Fibroblast of peridontal ligament (primary cell): Measurements from ENCODE around the gene ARHGEF11.
"Not testable (repeated sequence)": the region's sequence is repeated elsewhere in the genome, so short reads cannot be mapped to it uniquely, and the experiment has no call there.

ENCODE experiments used
- DNase-seq: peaks from one replicate; pipeline ENCODE4 v3.0.0-alpha.2; 2010; ENCODE audit errors: extremely low read depth

Gene ARHGEF11, protein sequence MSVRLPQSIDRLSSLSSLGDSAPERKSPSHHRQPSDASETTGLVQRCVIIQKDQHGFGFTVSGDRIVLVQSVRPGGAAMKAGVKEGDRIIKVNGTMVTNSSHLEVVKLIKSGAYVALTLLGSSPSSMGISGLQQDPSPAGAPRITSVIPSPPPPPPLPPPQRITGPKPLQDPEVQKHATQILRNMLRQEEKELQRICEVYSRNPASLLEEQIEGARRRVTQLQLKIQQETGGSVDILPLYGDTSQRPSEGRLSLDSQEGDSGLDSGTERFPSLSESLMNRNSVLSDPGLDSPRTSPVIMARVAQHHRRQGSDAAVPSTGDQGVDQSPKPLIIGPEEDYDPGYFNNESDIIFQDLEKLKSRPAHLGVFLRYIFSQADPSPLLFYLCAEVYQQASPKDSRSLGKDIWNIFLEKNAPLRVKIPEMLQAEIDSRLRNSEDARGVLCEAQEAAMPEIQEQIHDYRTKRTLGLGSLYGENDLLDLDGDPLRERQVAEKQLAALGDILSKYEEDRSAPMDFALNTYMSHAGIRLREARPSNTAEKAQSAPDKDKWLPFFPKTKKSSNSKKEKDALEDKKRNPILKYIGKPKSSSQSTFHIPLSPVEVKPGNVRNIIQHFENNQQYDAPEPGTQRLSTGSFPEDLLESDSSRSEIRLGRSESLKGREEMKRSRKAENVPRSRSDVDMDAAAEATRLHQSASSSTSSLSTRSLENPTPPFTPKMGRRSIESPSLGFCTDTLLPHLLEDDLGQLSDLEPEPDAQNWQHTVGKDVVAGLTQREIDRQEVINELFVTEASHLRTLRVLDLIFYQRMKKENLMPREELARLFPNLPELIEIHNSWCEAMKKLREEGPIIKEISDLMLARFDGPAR (N-terminal part only)

DNA sequence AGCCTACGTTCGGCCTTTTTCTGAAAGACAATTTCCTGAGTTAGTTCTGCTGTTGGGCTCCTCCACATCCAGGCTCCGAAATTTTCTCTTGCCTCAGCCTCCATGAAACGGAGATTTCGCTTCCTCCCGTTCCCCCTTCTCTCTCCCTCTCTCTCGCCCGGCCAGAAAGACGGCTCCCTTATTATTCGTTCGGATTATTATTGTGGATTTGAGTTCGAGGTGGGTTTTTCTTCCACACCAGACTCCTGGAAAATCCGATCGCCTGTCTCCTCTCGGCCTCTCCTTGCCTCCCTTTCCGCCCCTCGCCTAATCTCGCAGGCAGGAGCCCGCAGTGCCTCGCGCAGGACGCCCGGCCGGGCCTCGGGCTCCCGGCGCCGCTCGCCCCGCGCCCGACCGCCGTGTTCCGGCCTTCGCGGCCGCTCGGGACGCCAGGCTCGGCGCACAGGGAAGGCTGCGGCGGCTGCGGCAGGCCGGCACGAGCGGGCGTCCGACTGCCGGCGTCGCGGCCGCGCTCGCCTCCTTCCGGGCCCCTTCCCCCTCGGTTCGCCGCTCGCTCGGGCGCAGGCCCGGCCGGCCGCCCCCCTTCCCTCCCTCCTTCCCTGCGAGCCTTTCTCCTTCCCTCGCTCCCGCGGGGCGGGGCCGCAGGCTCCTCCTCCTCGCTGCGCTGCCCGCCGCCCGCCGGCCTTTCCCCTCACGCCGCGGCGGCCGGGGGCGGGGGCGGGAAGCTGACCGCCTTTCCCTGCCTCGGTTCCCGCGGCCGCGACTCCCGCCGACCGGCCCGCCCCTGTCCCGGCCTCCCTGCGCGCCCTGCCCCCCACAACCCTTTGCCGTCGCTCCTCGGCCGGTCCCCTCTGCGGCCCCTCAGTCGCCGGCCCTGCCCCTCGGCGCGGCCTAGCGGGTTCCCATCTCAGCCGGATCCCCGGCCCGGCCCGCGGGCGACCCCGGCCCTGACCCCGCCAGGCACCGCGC, at the start of gene ARHGEF11:
Gene ARHGEF11, minus strand, starts transcription at position 493 of the 969 bp plus-strand sequence. CDS start 1,412 bp downstream, outside the sequence.
- peak; percentile 78 for DNase-seq

DNA sequence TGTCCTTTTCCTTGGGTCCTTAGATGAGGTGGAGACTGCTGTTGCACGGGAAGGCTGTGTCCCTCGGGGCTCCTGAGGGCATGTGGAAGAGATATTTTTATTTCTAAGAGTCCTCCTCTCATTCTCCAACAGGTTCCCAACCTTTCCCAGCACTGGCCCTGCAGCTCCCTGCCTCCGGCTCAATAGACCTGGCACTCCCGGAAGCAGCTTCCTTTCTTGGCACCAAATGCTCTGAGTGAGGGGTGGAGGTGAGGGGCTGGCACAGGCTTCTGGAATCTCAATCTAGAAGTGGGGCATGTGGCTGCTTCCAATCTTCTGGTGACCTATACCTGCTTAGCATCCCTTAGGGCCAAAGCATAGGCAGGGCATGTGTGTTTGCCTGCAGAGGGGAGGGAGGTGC, 49.5 kb upstream of the ARHGEF11 start:
- DNase-seq: no peak

DNA sequence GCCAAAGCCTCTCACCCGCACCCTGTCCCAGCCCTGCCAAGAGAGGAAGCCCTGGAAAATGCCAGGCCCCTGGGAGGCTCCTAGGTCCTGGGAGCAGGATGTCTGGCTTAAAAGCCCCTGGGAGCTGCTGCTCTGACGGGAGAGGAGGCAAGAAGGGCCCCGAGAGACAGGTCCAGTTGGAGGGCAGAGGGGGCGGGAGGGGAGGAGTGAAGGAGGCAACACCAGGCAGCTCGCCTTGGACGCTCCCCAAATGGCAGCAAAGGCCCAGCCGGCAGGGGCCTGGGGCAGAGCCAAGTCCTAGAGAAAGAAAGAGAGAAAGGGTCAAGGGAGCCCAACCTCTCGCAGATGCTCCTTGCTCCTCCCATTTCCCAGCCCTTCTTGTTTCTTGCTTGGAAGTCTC, 47.3 kb upstream of the ARHGEF11 start:
- peak; percentile 23 for DNase-seq

GRCh38 chr1:157091668-157092273, 46.2 kb upstream of the ARHGEF11 start:
- no peak for DNase-seq

GRCh38 chr1:157091186-157091585, 45.6 kb upstream of the ARHGEF11 start:
- DNase-seq: no peak

DNA sequence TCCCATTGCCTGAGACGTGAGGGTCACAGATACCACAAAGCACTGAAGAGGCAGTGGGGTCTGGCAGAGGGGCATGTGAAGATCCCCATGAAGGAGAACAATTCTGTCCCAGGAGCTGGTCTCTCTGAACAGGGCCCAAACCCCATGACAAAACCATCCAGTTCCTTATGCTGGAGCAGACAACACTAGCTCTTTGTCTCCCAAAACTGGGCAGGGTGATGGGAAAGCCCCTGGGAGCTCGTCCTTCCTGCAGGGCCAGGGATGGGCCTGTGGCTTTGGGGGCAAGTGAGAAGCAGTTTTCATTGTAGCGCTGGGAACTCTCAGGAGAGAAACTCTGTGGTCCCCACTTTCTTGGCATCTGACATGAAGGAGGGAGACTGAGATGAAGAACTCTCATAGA, 45.2 kb upstream of the ARHGEF11 start:
- DNase-seq: no peak

DNA sequence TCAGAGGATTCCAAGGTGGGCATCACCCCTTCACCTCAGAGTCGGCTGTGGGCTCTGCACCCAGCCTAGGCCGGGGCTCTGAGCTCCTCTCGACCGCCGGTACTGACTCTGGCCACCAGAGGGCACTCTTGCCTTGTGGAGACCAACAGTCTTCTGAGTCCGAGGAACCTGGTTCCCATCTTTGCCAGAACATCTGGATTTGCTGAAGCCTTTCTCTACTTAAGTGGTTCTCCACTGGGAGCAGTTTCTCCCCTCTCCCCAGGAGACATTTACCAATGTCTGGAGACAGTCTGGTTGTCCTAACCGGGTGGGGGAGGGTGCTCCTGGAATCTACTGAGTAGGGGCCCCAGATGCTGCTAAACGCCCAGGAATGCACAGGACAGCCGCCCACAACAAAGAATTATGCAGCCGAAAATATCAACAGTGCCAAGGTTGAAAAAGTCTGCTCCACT, 44.7 kb upstream of the ARHGEF11 start:
- DNase-seq: peak; percentile 93

GRCh38 chr1:157089789-157090188, 44.2 kb upstream of the ARHGEF11 start:
- DNase-seq: no peak

DNA sequence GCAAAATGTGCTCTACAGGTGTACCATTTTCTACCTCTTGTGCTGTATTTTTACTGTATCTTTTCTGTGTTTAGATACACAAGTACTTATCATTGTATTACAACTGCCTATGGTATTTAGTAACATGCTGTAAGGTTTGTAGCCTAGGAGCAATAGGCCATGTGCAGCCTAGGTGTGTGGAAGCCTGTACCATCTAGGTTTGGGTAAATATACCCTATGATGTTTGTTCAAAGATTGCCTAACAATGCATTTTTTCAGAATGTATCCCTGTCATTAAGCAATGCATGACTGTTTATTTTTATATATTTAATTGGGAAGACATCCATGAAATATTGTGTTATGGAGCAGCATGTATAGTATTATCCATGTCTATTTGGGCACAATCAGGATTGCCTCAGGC, 43.1 kb upstream of the ARHGEF11 start:
- DNase-seq: no peak

DNA sequence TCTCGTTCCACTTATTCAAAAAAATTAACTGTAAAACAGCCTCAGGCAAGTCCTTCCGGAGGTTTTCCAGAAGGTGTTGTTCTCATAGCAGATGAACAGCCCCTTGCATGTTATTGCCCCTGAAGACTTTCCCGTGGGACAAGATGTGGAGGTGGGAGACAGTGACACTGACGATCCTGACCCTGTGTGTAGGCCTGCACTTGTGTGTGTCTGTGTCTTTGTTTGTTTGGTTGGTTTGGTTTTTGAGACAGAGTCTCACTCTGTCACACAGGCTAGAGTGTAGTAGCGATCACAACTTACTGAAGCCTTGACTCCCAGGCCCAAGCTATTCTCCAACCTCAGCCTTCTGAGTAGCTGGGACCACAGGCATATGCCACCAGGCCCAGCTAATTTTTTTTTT, 41.5 kb upstream of the ARHGEF11 start:
- no peak for DNase-seq

- DNase-seq: no peak
Observed at GRCh38 chr1:157086299-157086698, 40.8 kb upstream of the ARHGEF11 start.

DNA sequence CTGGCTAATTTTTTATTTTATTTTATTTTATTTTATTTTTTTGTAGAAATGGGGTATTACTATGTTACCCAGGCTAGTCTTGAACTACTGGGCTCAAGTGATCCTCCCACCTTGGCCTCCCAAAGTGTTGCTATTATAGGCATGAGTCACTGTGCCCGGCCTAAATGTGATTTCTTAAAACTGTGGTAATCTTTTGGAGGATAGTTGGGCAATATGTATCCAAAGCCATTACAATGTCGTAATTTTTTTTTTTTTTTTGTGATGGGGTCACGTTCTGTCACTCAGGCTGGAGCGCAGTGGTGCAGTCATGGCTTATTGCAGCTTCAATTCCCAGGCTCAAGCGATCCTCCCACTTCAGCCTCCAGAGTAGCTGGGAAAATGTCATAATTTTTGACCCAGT, 39.9 kb upstream of the ARHGEF11 start:
- DNase-seq: peak; percentile 45

DNA sequence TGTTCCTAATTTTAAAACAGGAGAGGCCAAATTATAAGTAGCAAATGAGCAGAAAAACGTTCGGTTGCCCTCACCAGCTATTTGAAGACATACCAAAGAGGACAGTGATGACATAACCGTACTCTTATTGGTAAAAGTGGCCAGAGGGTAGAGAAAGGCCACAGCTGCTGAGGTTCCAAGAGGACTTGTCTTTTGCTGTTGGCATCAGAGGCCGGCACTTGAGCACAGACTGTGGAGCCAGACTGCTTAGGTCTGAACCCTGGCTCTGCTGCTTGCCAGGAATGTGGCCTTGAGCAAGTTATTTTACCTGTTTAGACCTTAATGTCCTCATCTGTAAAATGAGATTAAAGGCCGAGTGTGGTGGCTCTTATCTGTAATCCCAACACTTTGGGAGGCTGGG, 39.2 kb upstream of the ARHGEF11 start:
- no peak for DNase-seq

- DNase-seq: no peak
Observed at GRCh38 chr1:157081707-157082106, 36.2 kb upstream of the ARHGEF11 start.

GRCh38 chr1:157080714-157081113, 35.2 kb upstream of the ARHGEF11 start:
- DNase-seq: no peak

GRCh38 chr1:157077394-157077793, 31.9 kb upstream of the ARHGEF11 start:
- DNase-seq: peak; percentile 7

DNA sequence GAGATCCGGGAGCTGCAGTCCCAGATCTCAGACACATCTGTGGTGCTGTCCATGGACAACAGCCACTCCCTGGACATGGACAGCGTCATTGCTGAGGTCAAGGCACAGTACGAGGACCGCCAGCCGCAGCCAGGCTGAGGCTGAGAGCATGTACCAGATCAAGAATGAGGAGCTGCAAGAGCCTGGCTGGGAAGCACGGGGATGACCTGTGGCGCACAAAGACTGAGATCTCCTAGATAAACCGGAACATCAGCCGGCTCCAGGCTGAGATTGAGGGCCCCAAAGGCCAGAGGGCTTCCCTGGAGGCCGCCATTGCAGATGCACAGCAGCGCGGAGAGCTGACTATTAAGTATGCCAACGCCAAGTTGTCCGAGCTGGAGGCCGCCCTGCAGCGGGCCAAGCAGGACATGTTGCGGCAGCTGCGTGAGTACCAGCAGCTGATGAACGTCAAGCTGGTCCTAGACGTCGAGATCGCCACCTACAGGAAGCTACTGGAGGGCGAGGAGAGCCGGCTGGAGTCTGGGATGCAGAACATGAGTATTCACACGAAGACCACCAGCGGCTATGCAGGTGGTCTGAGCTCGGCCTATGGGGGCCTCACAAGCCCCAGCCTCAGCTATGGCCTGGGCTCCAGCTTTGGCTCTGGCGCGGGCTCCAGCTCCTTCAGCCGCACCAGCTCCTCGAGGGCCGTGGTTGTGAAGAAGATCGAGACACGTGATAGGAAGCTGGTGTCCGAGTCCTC, 28.6 kb upstream of the ARHGEF11 start:
- peak; percentile 67 for DNase-seq

GRCh38 chr1:157069601-157070000, 24.1 kb upstream of the ARHGEF11 start:
- no peak for DNase-seq

- DNase-seq: not testable (repeated sequence)
Observed at GRCh38 chr1:157059241-157059640, 13.7 kb upstream of the ARHGEF11 start.

DNA sequence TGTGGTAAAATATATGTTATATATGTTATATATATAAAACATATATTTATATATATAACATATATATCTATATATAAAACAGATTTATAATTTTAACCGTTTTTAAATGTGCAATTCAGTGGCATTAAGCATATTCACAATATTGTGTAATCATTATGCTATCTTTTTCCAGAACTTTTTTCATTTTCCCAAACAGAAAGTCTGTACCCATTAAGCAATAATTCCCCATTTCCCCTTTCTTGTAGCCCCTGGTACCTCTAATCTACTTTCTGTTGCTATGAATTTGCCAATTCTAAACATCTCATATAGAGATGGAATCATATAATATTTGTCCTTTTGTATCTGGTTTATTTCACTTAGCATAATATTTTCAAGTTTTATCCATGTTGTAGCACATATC, 10.7 kb upstream of the ARHGEF11 start:
- no peak for DNase-seq
